PC-9 (cell line): Measurements from ENCODE around the gene NSF. TPM values are rescaled to one million over a fixed set of nuclear protein-coding genes. Genes with fewer than 3 reads are reported as not detected.

Source experiments
- BruUV-seq: library from RNA; stranded (reverse); fragments of 400-500 nt; replicated peaks from 2 replicates; lab custom pipeline; 2021; lab: Mats Ljungman, UMichigan
- CTCF ChIA-PET: fragments of 300-600 bp; sonication (Branson Sonifier 250); formaldehyde crosslinking; loops from one replicate; lab custom pipeline; 2022; ENCODE audit warnings: antibody characterized with exemption; lab: Charles Lee
- POLR2A ChIA-PET: fragments of 300-600 bp; sonication (Branson Sonifier 250); formaldehyde crosslinking; loops from one replicate; lab custom pipeline; 2022; ENCODE audit warnings: antibody characterized with exemption; ENCODE audit not compliant: unreplicated experiment; lab: Charles Lee
- DNase-seq, 2 experiments: peaks; one replicate each; pipeline versions ENCODE4 v3.0.0 to v3.0.0-alpha.2; 2015 to 2022; ENCODE audit warnings: mixed read lengths in 1 of 2
- H2AFZ ChIP-seq: fragments of 200-600 bp; sonication (generic); 2 replicates; pipeline ENCODE4 v1.8.1; 2017; ENCODE audit warnings: antibody characterized with exemption
- H3F3A ChIP-seq: fragments of 200-600 bp; sonication (generic); 2 replicates; pipeline ENCODE4 v1.8.1; 2017; ENCODE audit warnings: antibody characterized with exemption, mild to moderate bottlenecking, low read depth; ENCODE audit not compliant: insufficient read depth
- H3K27ac ChIP-seq: fragments of 200-600 bp; sonication (generic); 2 replicates; pipeline ENCODE4 v1.6.1; 2016; ENCODE audit warnings: mixed run types
- H3K27me3 ChIP-seq: fragments of 200-600 bp; sonication (generic); 2 replicates; pipeline ENCODE4 v1.6.1; 2016; ENCODE audit warnings: low read depth, mixed run types; ENCODE audit not compliant: insufficient read depth
- H3K36me3 ChIP-seq: fragments of 200-600 bp; sonication (generic); 2 replicates; pipeline ENCODE4 v1.6.1; 2016; ENCODE audit warnings: low read depth, mixed run types
- H3K4me1 ChIP-seq: fragments of 200-600 bp; sonication (generic); replicated peaks from 2 replicates; pipeline ENCODE4 v1.6.1; 2016; ENCODE audit warnings: mixed run types; ENCODE audit not compliant: insufficient read depth
- H3K4me2 ChIP-seq: fragments of 200-600 bp; sonication (generic); 2 replicates; pipeline ENCODE4 v1.6.1; 2017; ENCODE audit warnings: mixed run types
- H3K4me3 ChIP-seq: fragments of 200-600 bp; sonication (generic); 2 replicates; pipeline ENCODE4 v1.6.1; 2016; ENCODE audit warnings: mixed run types
- H3K79me2 ChIP-seq: fragments of 200-600 bp; sonication (generic); 2 replicates; pipeline ENCODE4 v1.6.1; 2017; ENCODE audit warnings: low read depth, mixed run types
- H3K9me2 ChIP-seq: fragments of 200-600 bp; sonication (generic); 2 replicates; pipeline ENCODE4 v1.8.1; 2017; ENCODE audit warnings: mild to moderate bottlenecking; ENCODE audit not compliant: insufficient read depth
- H3K9me3 ChIP-seq: fragments of 200-600 bp; sonication (generic); 2 replicates; pipeline ENCODE4 v1.8.1; 2016; ENCODE audit warnings: low read depth; ENCODE audit not compliant: insufficient read depth
- H4K20me1 ChIP-seq: fragments of 200-600 bp; sonication (generic); 2 replicates; pipeline ENCODE4 v1.8.1; 2017; ENCODE audit not compliant: insufficient read depth
- CTCF ChIP-seq: fragments of 200-600 bp; sonication (generic); conservative IDR thresholded peaks from 2 replicates; pipeline ENCODE4 v1.6.1; 2017; ENCODE audit warnings: mixed run types, antibody characterized with exemption, mild to moderate bottlenecking, moderate library complexity
- EZH2 ChIP-seq: fragments of 200-600 bp; sonication (generic); IDR thresholded peaks from 2 replicates; pipeline ENCODE4 v1.8.0; 2017; ENCODE audit warnings: antibody characterized with exemption, low read depth
- intact Hi-C: fragments of 100-400 bp; cut with micrococcal nuclease; formaldehyde crosslinking; loops from one replicate; pipeline ENCODE4 v1.10.0; 2022; ENCODE audit not compliant: unreplicated experiment
- total RNA-seq: library from RNA; stranded (reverse); gene quantifications from 2 replicates; pipeline ENCODE4 v1.2.3, GENCODE V29; 2021

NSF gene
- total RNA-seq, 1 experiment from 2014 or later: 40.0 TPM

- Histone ChIP-seq H3K9me3 (no peaks in the 10 kb centered on the region), H2AFZ (no peak overlapping the region), H3K4me3 (no peak overlapping the region), H3K9me2 (0 out of 2 replicates have a peak, but pooled peaks cover 3% of the 10 kb centered on the region), H3K4me2 (no peak overlapping the region), H3F3A (peaks cover 25% of the 10 kb centered on the region), H3K4me1 (peaks cover 21% of the 10 kb centered on the region), H3K27me3 (no peaks in the 10 kb centered on the region), H3K27ac (no peak overlapping the region), H4K20me1 (no peaks in the 10 kb centered on the region), H3K79me2 (no peaks in the 10 kb centered on the region), H3K36me3 (peaks cover 5% of the 10 kb centered on the region; the same call in 1 of the 2 replicates)
- no TSS peak for BruUV-seq
- TF ChIP-seq EZH2 (no peak), CTCF (no peak)
- POLR2A ChIA-PET: no interaction called here
- CTCF ChIA-PET: no interaction called here
- DNase-seq: no peak
- intact Hi-C loops: no loop called here
These were observed 154.9 kb downstream of the NSF start for GRCh38 chr17:46745376-46745775.

DNA sequence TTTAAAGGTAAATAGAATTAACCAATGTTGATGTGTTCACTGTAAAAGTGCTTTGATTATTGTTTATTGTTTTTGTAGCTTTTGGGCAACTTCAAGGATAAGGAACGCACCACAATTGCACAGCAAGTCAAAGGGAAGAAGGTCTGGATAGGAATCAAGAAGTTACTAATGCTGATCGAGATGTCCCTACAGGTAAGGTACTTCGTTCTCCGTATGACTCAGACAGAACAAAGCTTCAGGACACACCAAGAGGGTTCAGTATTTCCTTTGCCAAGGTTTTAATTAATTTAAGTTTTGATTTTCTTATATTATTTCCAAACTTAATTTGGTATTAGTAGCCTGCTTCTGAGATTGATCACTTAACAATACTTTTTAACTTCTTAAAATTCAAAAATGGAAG is 161.0 kb downstream of the NSF start:
- CTCF ChIA-PET: no interaction called here
- H3K79me2 ChIP-seq: no peaks in the 10 kb centered on the region
- no peak for TF ChIP-seq CTCF
- no peak for TF ChIP-seq EZH2
- POLR2A ChIA-PET: interaction anchor here (0.6 kb wide), 1 partner anchor 754 kb away, joined by 3 read pairs; no protein-coding TSS in a partner anchor
- no peak overlapping the region for H3K27ac ChIP-seq
- BruUV-seq: no TSS peak
- no peaks in the 10 kb centered on the region for H4K20me1 ChIP-seq
- intact Hi-C loops: no loop called here
- H2AFZ ChIP-seq: no peak overlapping the region
- H3K27me3 ChIP-seq: no peaks in the 10 kb centered on the region
- no peak overlapping the region for H3K4me3 ChIP-seq
- no peaks in the 10 kb centered on the region; the same call in 1 of the 2 replicates for H3K4me1 ChIP-seq
- H3K36me3 ChIP-seq: peaks cover 18% of the 10 kb centered on the region
- DNase-seq: peak in 1 of 2 experiments; percentile 26
- H3K4me2 ChIP-seq: no peak overlapping the region
- H3K9me3 ChIP-seq: no peaks in the 10 kb centered on the region
- no peaks in the 10 kb centered on the region; the same call in 1 of the 2 replicates for H3F3A ChIP-seq
- 0 out of 2 replicates have a peak, but pooled peaks cover 3% of the 10 kb centered on the region for H3K9me2 ChIP-seq

- no TSS peak for BruUV-seq
- peak in 1 of 2 experiments; percentile 24 for DNase-seq
These were observed 163.3 kb downstream of the NSF start for GRCh38 chr17:46753776-46754175.

More at GRCh38 chr17:46753776-46754175, 163.3 kb downstream of the NSF start:
- Histone ChIP-seq H2AFZ (no peak overlapping the region), H3K9me3 (no peaks in the 10 kb centered on the region), H3K27ac (no peak overlapping the region), H3F3A (peaks cover 17% of the 10 kb centered on the region), H3K4me2 (no peak overlapping the region), H3K79me2 (no peaks in the 10 kb centered on the region), H3K4me3 (no peak overlapping the region), H4K20me1 (no peaks in the 10 kb centered on the region), H3K9me2 (no peaks in the 10 kb centered on the region), H3K27me3 (no peaks in the 10 kb centered on the region), H3K4me1 (peaks cover 22% of the 10 kb centered on the region), H3K36me3 (peaks cover 23% of the 10 kb centered on the region)
- POLR2A ChIA-PET: no interaction called here
- no peak for TF ChIP-seq CTCF
- TF ChIP-seq EZH2: no peak
- CTCF ChIA-PET: no interaction called here
- intact Hi-C loops: no loop called here
